ENCODE data around the gene UBA6.
"Not testable (repeated sequence)": the region's sequence is repeated elsewhere in the genome, so short reads cannot be mapped to it uniquely, and the experiment has no call there.

The UBA6 gene

GRCh38 chr4:67713529-67714247, 12.7 kb upstream of the UBA6 start:
- peak; percentile 54 for DNase-seq

- no peak for DNase-seq
Measured at GRCh38 chr4:67712650-67713528, 11.9 kb upstream of the UBA6 start.

GRCh38 chr4:67712000-67712625, 11.2 kb upstream of the UBA6 start:
- no peak for DNase-seq

GRCh38 chr4:67706682-67707081, 5.7 kb upstream of the UBA6 start:
- not testable (repeated sequence) for DNase-seq

- no peak for DNase-seq
Measured at GRCh38 chr4:67704843-67705242, 3.9 kb upstream of the UBA6 start.

- no peak for DNase-seq
Measured at GRCh38 chr4:67702166-67702565, 1.2 kb upstream of the UBA6 start.

- no peak for DNase-seq
Measured at GRCh38 chr4:67701517-67701850, 529 bp upstream of the UBA6 start.

GRCh38 chr4:67700116-67700737, 728 bp downstream of the UBA6 start:
- DNase-seq, result no peak

- DNase-seq, result no peak
Measured at GRCh38 chr4:67699603-67700002, 1.4 kb downstream of the UBA6 start.

- DNase-seq, result no peak
Measured at GRCh38 chr4:67697860-67698687, 2.9 kb downstream of the UBA6 start.

GRCh38 chr4:67696061-67696460, 4.9 kb downstream of the UBA6 start:
- DNase-seq, result no peak

- no peak for DNase-seq
Measured at GRCh38 chr4:67694662-67695061, 6.3 kb downstream of the UBA6 start.

- DNase-seq, result no peak
Measured at GRCh38 chr4:67691328-67691727, 9.6 kb downstream of the UBA6 start.

GRCh38 chr4:67687636-67688035, 13.3 kb downstream of the UBA6 start:
- peak; percentile 72 for DNase-seq

GRCh38 chr4:67685532-67685859, 15.5 kb downstream of the UBA6 start:
- no peak for DNase-seq

- DNase-seq, result peak; percentile 64
Measured at GRCh38 chr4:67684839-67685531, 16.0 kb downstream of the UBA6 start.

GRCh38 chr4:67682266-67682665, 18.7 kb downstream of the UBA6 start:
- DNase-seq, result no peak

- DNase-seq, result peak; percentile 21
Measured at GRCh38 chr4:67680581-67681222, 20.3 kb downstream of the UBA6 start.

- DNase-seq, result no peak
Measured at GRCh38 chr4:67678612-67679011, 22.3 kb downstream of the UBA6 start.

GRCh38 chr4:67674098-67674497, 26.9 kb downstream of the UBA6 start:
- DNase-seq, result no peak

- DNase-seq, result no peak
Measured at GRCh38 chr4:67668315-67668714, 32.6 kb downstream of the UBA6 start.

All from fibroblast of skin of right quadriceps (primary cell).